Adrenal gland (tissue), 5 donors: ENCODE data around the gene SLC17A7.

Experiments used
- CTCF ChIP-seq, 6 experiments: fragments of 450-650 bp in 4 of 6; fragments of 200-600 bp in 2 of 6; sonication (generic) in 1 of 6; IDR thresholded peaks; 1 replicate in 5 of 6; 2 replicates in 1 of 6; pipeline versions ENCODE4 v1.5.1 to v1.8.0; 2016 to 2021; ENCODE audit warnings: antibody characterized with exemption in 6 of 6, mild to moderate bottlenecking in 2 of 6, moderate library complexity in 1 of 6
- POLR2A ChIP-seq, 2 donors: fragments of 450-650 bp; IDR thresholded peaks; one replicate each; pipeline ENCODE4 v1.6.1; 2017; ENCODE audit warnings: antibody characterized with exemption in 2 of 2, mild to moderate bottlenecking in 2 of 2, moderate library complexity in 1 of 2
- donor health status: DM: no; HTN: no; CAD: no.

- TF ChIP-seq CTCF (IDR thresholded peaks at IDR 0.05): no peak
- TF ChIP-seq POLR2A (IDR thresholded peaks at IDR 0.05): no peak
Observed at GRCh38 chr19:49432141-49433073, 8.9 kb downstream of the SLC17A7 start.
